NCI-H226 (cell line): ENCODE results near the gene GDF7.

Source experiments
- DNase-seq: peaks from one replicate; pipeline ENCODE4 v3.0.0-alpha.2; 2015

GDF7 gene

GRCh38 chr2:20663196-20664070 lies 3.5 kb upstream of the GDF7 start:
- no peak for DNase-seq

GRCh38 chr2:20664071-20664390 lies 2.9 kb upstream of the GDF7 start:
- no peak for DNase-seq

GRCh38 chr2:20664431-20665242 lies 2.3 kb upstream of the GDF7 start:
- DNase-seq, result no peak

GRCh38 chr2:20665243-20666004 lies 1.5 kb upstream of the GDF7 start:
- no peak for DNase-seq

- DNase-seq, result no peak
Observed at GRCh38 chr2:20666005-20666303, 990 bp upstream of the GDF7 start.

- DNase-seq, result no peak
Observed at GRCh38 chr2:20667151-20667530, 197 bp downstream of the GDF7 start.

GRCh38 chr2:20667531-20668401 lies 822 bp downstream of the GDF7 start:
- no peak for DNase-seq

GRCh38 chr2:20668451-20668850 lies 1.5 kb downstream of the GDF7 start:
- no peak for DNase-seq

- DNase-seq, result no peak
Observed at GRCh38 chr2:20668871-20669475, 2.0 kb downstream of the GDF7 start.

GRCh38 chr2:20669562-20670314 lies 2.8 kb downstream of the GDF7 start:
- no peak for DNase-seq

GRCh38 chr2:20670315-20671035 lies 3.5 kb downstream of the GDF7 start:
- no peak for DNase-seq

- DNase-seq, result no peak
Observed at GRCh38 chr2:20671036-20671735, 4.2 kb downstream of the GDF7 start.

GRCh38 chr2:20671736-20672080 lies 4.8 kb downstream of the GDF7 start:
- DNase-seq, result no peak

GRCh38 chr2:20672201-20672951 lies 5.4 kb downstream of the GDF7 start:
- DNase-seq, result no peak

GRCh38 chr2:20673686-20674308 lies 6.9 kb downstream of the GDF7 start:
- no peak for DNase-seq

GRCh38 chr2:20674309-20674965 lies 7.5 kb downstream of the GDF7 start:
- no peak for DNase-seq

- peak; percentile 87 for DNase-seq
Observed at GRCh38 chr2:20674974-20675679, 8.2 kb downstream of the GDF7 start.
